GM18870 (cell line): Measurements from ENCODE around the gene VASH1.

ENCODE experiments used
- ATAC-seq: cut with Tn5 transposase; IDR thresholded peaks from one replicate; pipeline ENCODE4 v1.9.1; 2021; ENCODE audit warnings: moderate library complexity; ENCODE audit not compliant: unreplicated experiment

Gene VASH1

GRCh38 chr14:76770521-76771436, 9.5 kb downstream of the VASH1 start:
- ATAC-seq: no peak

GRCh38 chr14:76771437-76771980, 10.2 kb downstream of the VASH1 start:
- no peak for ATAC-seq

GRCh38 chr14:76772300-76773187, 11.3 kb downstream of the VASH1 start:
- no peak for ATAC-seq

- ATAC-seq: no peak
Observed at GRCh38 chr14:76773188-76773885, 12.1 kb downstream of the VASH1 start.

- no peak for ATAC-seq
Observed at GRCh38 chr14:76773956-76774820, 12.9 kb downstream of the VASH1 start.

GRCh38 chr14:76774821-76775694, 13.8 kb downstream of the VASH1 start:
- no peak for ATAC-seq

GRCh38 chr14:76775695-76776427, 14.6 kb downstream of the VASH1 start:
- no peak for ATAC-seq

GRCh38 chr14:76776428-76777251, 15.4 kb downstream of the VASH1 start:
- no peak for ATAC-seq

GRCh38 chr14:76777721-76778120, 16.5 kb downstream of the VASH1 start:
- no peak for ATAC-seq

- ATAC-seq: no peak
Observed at GRCh38 chr14:76778546-76779215, 17.4 kb downstream of the VASH1 start.

GRCh38 chr14:76779221-76780057, 18.2 kb downstream of the VASH1 start:
- no peak for ATAC-seq

- no peak for ATAC-seq
Observed at GRCh38 chr14:76780058-76780345, 18.7 kb downstream of the VASH1 start.

- ATAC-seq: no peak
Observed at GRCh38 chr14:76780360-76780759, 19.1 kb downstream of the VASH1 start.

GRCh38 chr14:76780875-76781647, 19.8 kb downstream of the VASH1 start:
- ATAC-seq: no peak

GRCh38 chr14:76781648-76782051, 20.4 kb downstream of the VASH1 start:
- ATAC-seq: no peak
